HepG2 (cell line): ENCODE measurements around the gene SEPTIN10. TPM values are rescaled to one million over a fixed set of nuclear protein-coding genes. Genes with fewer than 3 reads are reported as not detected.
A peak's percentile ranks its signal among the peaks of the same experiment; 100 is the strongest.
"Not testable (repeated sequence)": the region's sequence is repeated elsewhere in the genome, so short reads cannot be mapped to it uniquely, and the experiment has no call there.

Experiments used
- ATAC-seq: fragments of 200-7000 bp; cut with Tn5 transposase; 3 replicates; pipeline ENCODE4 v1.9.1; 2020; ENCODE audit warnings: mild to moderate bottlenecking, moderate library complexity
- BruUV-seq: library from RNA; stranded (reverse); fragments of 400-500 nt; replicated peaks from 2 replicates; lab custom pipeline; 2021; lab: Mats Ljungman, UMichigan
- CTCF ChIA-PET: fragments of 300-600 bp; formaldehyde crosslinking; extraction: SDS; loops from one replicate; lab custom pipeline; 2021; ENCODE audit warnings: low total read pairs, inconsistent platforms, low intra/inter-chr PET ratio; lab: Yijun Ruan, JAX
- POLR2A ChIA-PET: fragments of 350-600 bp; sonication (Branson Sonifier 250); formaldehyde crosslinking; loops from one replicate; lab custom pipeline; 2020; ENCODE audit warnings: antibody characterized with exemption, inconsistent platforms; lab: Yijun Ruan, JAX
- DNase-seq: peaks from one replicate; pipeline ENCODE4 v3.0.0-alpha.2; 2015; ENCODE audit warnings: low spot score
- FAIRE-seq: peaks from 3 replicates; lab custom pipeline; 2011; peaks lifted over from hg19 to GRCh38; lab: Jason Lieb, UNC
- H2AFZ ChIP-seq: one replicate; pipeline ENCODE4 v1.6.1; 2011; ENCODE audit warnings: low read length, inconsistent platforms
- H3K27ac ChIP-seq: fragments of 300-600 bp; 3 replicates; pipeline ENCODE4 v1.8.0; 2011; ENCODE audit warnings: mixed run types, mild to moderate bottlenecking, mixed read lengths, low read length, inconsistent platforms; ENCODE audit not compliant: insufficient read depth; ENCODE audit errors: extremely low read length
- H3K27me3 ChIP-seq, 2 experiments: fragments of 200-600 bp in 1 of 2; 2 replicates in 1 of 2; 3 replicates in 1 of 2; pipeline versions ENCODE4 v1.6.0 to v1.8.0; 2011; ENCODE audit warnings: low read length in 2 of 2, mild to moderate bottlenecking in 2 of 2, moderate library complexity in 2 of 2, inconsistent platforms in 1 of 2; ENCODE audit not compliant: insufficient read depth in 2 of 2, control insufficient read depth in 1 of 2
- H3K36me3 ChIP-seq, 2 experiments: fragments of 200-600 bp in 1 of 2; replicated peaks in 1 of 2; 2 replicates in 1 of 2; 3 replicates in 1 of 2; pipeline versions ENCODE4 v1.5.1 to v1.8.0; 2011; ENCODE audit warnings: low read length in 2 of 2, inconsistent platforms in 1 of 2; ENCODE audit not compliant: insufficient read depth in 2 of 2, control insufficient read depth in 1 of 2
- H3K4me1 ChIP-seq: 2 replicates; pipeline ENCODE4 v1.5.1; 2012; ENCODE audit warnings: low read length, inconsistent platforms; ENCODE audit not compliant: insufficient read depth
- H3K4me2 ChIP-seq: 2 replicates; pipeline ENCODE4 v1.6.0; 2011; ENCODE audit warnings: low read depth, low read length, inconsistent platforms
- H3K4me3 ChIP-seq, 3 experiments: fragments of 200-600 bp in 1 of 3; sonication (generic), shearing (Covaris generic) in 1 of 3; replicated peaks in 1 of 3; 2 replicates each; pipeline ENCODE4 v1.5.1; 2011 to 2016; ENCODE audit warnings: low read length in 3 of 3, inconsistent platforms in 2 of 3, low read depth in 2 of 3, mild to moderate bottlenecking in 2 of 3, control low read depth in 1 of 3, mixed read lengths in 1 of 3; ENCODE audit not compliant: insufficient read depth in 1 of 3
- H3K79me2 ChIP-seq: one replicate; pipeline ENCODE4 v1.6.1; 2011; ENCODE audit warnings: low read length, inconsistent platforms; ENCODE audit not compliant: insufficient read depth
- H3K9ac ChIP-seq: 2 replicates; pipeline ENCODE4 v1.6.0; 2011; ENCODE audit warnings: mild to moderate bottlenecking, low read depth, low read length, inconsistent platforms; ENCODE audit not compliant: insufficient read depth
- H3K9me3 ChIP-seq: 2 replicates; pipeline ENCODE4 v1.5.1; 2012; ENCODE audit warnings: mild to moderate bottlenecking, low read length
- H4K20me1 ChIP-seq: 2 replicates; pipeline ENCODE4 v1.6.0; 2011; ENCODE audit warnings: inconsistent platforms, mild to moderate bottlenecking, low read length, moderate library complexity; ENCODE audit not compliant: insufficient read depth
- ZFP1 ChIP-seq: IDR thresholded peaks from 2 replicates; pipeline ENCODE4 v1.6.1; 2016
- ZNF407 ChIP-seq: sonication (generic); formaldehyde crosslinking; IDR thresholded peaks from one replicate; pipeline ENCODE4 v1.5.1; 2020; ENCODE audit warnings: mild to moderate bottlenecking, missing genetic modification reagents; ENCODE audit errors: not compliant biosample characterization
- WGBS: methylation state at CpG from one replicate; pipeline ENCODE4 v1.1.6; 2017; ENCODE audit warnings: low lambda C conversion rate; 5-methylcytosine and 5-hydroxymethylcytosine counted together
- in situ Hi-C: cut with HindIII; loops from 2 replicates; pipeline ENCODE4 v1.10.0; 2017; ENCODE audit warnings: low pct_unique_long_range_greater_than_20kb; ENCODE audit not compliant: extremely low pct_ligation_motif_present
- intact Hi-C: fragments of 100-400 bp; cut with micrococcal nuclease; formaldehyde crosslinking; loops from one replicate; pipeline ENCODE4 v1.10.0; 2022; ENCODE audit not compliant: unreplicated experiment
- polyA plus RNA-seq, 8 experiments: library from polyadenylated mRNA; depleted of rRNA in 3 of 8; stranded (reverse) in 7 of 8; unstranded in 1 of 8; fragments of >200 nt; fragmentation: Illumina TruSeq in 4 of 8; extraction: Trizol in 4 of 8; gene quantifications; 2 replicates each; pipeline versions ENCODE4 v1.2.1 to v1.2.3, GENCODE V29; 2011 to 2016; ENCODE audit warnings: low read depth in 4 of 8, missing spikeins in 1 of 8, mixed read lengths in 1 of 8; ENCODE audit not compliant: insufficient read depth in 1 of 8
- total RNA-seq, 5 experiments: library from RNA; depleted of rRNA; stranded (reverse); fragments of >200 nt; fragmentation: Illumina TruSeq; extraction: Trizol; gene quantifications; 2 replicates each; pipeline ENCODE4 v1.2.3, GENCODE V29; 2016; ENCODE audit warnings: low read depth in 1 of 5

SEPTIN10 gene
- total and polyA plus RNA-seq, 2 of the 13 experiments (the other 11 are each of a cell fraction or from before 2014, with no cell fraction given), result 45.8 to 67.5 TPM

DNA sequence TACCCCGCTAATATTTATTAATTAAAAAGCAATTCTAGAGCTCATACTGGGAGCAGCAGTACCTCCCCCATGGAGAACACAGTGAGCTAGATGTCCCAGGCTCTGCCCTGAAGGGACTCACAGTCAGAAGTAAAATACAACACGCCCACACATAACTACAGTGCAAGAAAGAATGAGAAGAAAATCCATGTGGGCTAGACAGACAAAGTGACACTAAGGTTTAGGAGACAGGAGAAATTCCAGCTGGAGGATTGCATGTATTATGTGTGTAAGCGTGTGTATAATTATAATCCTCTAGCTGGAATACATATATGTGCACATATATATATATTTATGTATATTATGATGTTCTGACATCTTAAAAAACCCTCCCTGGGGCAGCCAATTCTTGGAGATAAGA is 16.1 kb upstream of the SEPTIN10 start:
- FAIRE-seq (no peak), ATAC-seq (no peak), DNase-seq (no peak)
- H2AFZ ChIP-seq, result no peak overlapping the region
- H4K20me1 ChIP-seq, result no peaks in the 10 kb centered on the region
- POLR2A ChIA-PET, result interaction anchor here (1.0 to 1.9 kb wide), 4 partner anchors 8 to 16 kb away, joined by 3 to 10 read pairs (median 6); partner anchors contain the start of genes SEPTIN10 and SOWAHC
- no peak overlapping the region for H3K9ac ChIP-seq
- no peaks in the 10 kb centered on the region for H3K79me2 ChIP-seq
- intact Hi-C loops, result loop anchor here (1.0 to 2.0 kb wide), 2 partner anchors 14 to 61 kb away; no protein-coding TSS in a partner anchor
- BruUV-seq, result no TSS peak
- no peaks in the 10 kb centered on the region for H3K27me3 ChIP-seq
- H3K9me3 ChIP-seq, result no peaks in the 10 kb centered on the region
- CTCF ChIA-PET, result interaction anchor here (2.1 kb wide), 1 partner anchor 13 kb away, joined by 5 read pairs; no protein-coding TSS in a partner anchor
- no peaks in the 10 kb centered on the region for H3K36me3 ChIP-seq
- no peak overlapping the region for H3K4me3 ChIP-seq
- in situ Hi-C loops, result no loop called here
- H3K4me1 ChIP-seq, result peaks cover 69% of the 10 kb centered on the region
- H3K27ac ChIP-seq, result peak overlapping the region; percentile 48
- WGBS, result 94% methylated on average over 3 of the region's 3 CpGs
- no peak for TF ChIP-seq ZNF407 (CRISPR knock-in tag)
- 0 out of 2 replicates have a peak, but pooled peaks have one; percentile 11 for TF ChIP-seq ZFP1 (CRISPR knock-in tag)
- H3K4me2 ChIP-seq, result peak overlapping the region; percentile 54

- H3K4me1 ChIP-seq, result peaks cover 70% of the 10 kb centered on the region
- H3K27ac ChIP-seq, BruUV-seq, CTCF ChIA-PET, H3K9ac ChIP-seq, H3K36me3 ChIP-seq, H3K9me3 ChIP-seq, H2AFZ ChIP-seq, in situ Hi-C loops, intact Hi-C loops, H3K4me2 ChIP-seq, H3K79me2 ChIP-seq, H4K20me1 ChIP-seq, H3K4me3 ChIP-seq, ATAC-seq, H3K27me3 ChIP-seq, DNase-seq, FAIRE-seq: not testable (repeated sequence)
- 92% methylated on average over 7 of the region's 7 CpGs for WGBS
- POLR2A ChIA-PET, result interaction anchor here (1.9 kb wide), 2 partner anchors 15 to 17 kb away, joined by 6 to 10 read pairs; partner anchors contain the start of genes SEPTIN10 and SOWAHC
These were observed 14.6 kb upstream of the SEPTIN10 start for GRCh38 chr2:109628321-109628720.
